Mucosa of gallbladder (tissue), 1 donor: ENCODE measurements around the gene ZNF281. TPM values are rescaled to one million over a fixed set of nuclear protein-coding genes. Genes with fewer than 3 reads are reported as not detected.
"Not testable (repeated sequence)": the region's sequence is repeated elsewhere in the genome, so short reads cannot be mapped to it uniquely, and the experiment has no call there.

Experiments
- DNase-seq: peaks from one replicate; pipeline ENCODE4 v3.0.0-alpha.2; 2020; ENCODE audit warnings: low spot score
- total RNA-seq: library from RNA; stranded (reverse); gene quantifications from one replicate; pipeline ENCODE4 v1.2.1, GENCODE V29; 2021
- donor health status: DM: no; HTN: no; CAD: no.

ZNF281 gene
- total RNA-seq, 1 donor from 2014 or later, result 11.4 TPM

GRCh38 chr1:200363264-200363933 is 46.4 kb downstream of the ZNF281 start:
- DNase-seq, result no peak

- no peak for DNase-seq
Measured at GRCh38 chr1:200362421-200362820, 47.4 kb downstream of the ZNF281 start.

GRCh38 chr1:200359610-200360163 is 50.1 kb downstream of the ZNF281 start:
- DNase-seq, result no peak

GRCh38 chr1:200357925-200358324 is 51.9 kb downstream of the ZNF281 start:
- not testable (repeated sequence) for DNase-seq

- no peak for DNase-seq
Measured at GRCh38 chr1:200355801-200356200, 54.0 kb downstream of the ZNF281 start.

Other genes starting within 250 kb of the ZNF281 start
- gene KIF14, start 210.7 kb upstream of the ZNF281 start, total RNA-seq, result 0.43 TPM